Parathyroid adenoma (tissue), 2 donors: ENCODE results near the gene FARSA.
A peak's percentile ranks its signal among the peaks of the same experiment; 100 is the strongest.

Experiments used
- H2AFZ ChIP-seq: fragments of 300-600 bp; sonication (generic); one replicate; pipeline ENCODE4 v1.7.0; 2017; ENCODE audit warnings: antibody characterized with exemption, mild to moderate bottlenecking
- H3K27ac ChIP-seq: fragments of 300-600 bp; sonication (generic); one replicate; pipeline ENCODE4 v1.7.0; 2017
- H3K27me3 ChIP-seq: fragments of 300-600 bp; sonication (generic); one replicate; pipeline ENCODE4 v1.7.0; 2017; ENCODE audit warnings: low read length; ENCODE audit not compliant: control insufficient read depth, insufficient read depth
- H3K36me3 ChIP-seq: fragments of 300-600 bp; sonication (generic); one replicate; pipeline ENCODE4 v1.7.0; 2017; ENCODE audit warnings: low read length; ENCODE audit not compliant: control insufficient read depth, insufficient read depth
- H3K4me1 ChIP-seq: fragments of 300-600 bp; sonication (generic); one replicate; pipeline ENCODE4 v1.7.0; 2017; ENCODE audit warnings: control low read depth
- H3K4me2 ChIP-seq: fragments of 300-600 bp; sonication (generic); one replicate; pipeline ENCODE4 v1.7.0; 2017; ENCODE audit warnings: low read length
- H3K4me3 ChIP-seq: fragments of 300-600 bp; sonication (generic); one replicate; pipeline ENCODE4 v1.7.0; 2017; ENCODE audit warnings: low read depth, low read length
- H3K79me2 ChIP-seq: fragments of 300-600 bp; sonication (generic); one replicate; pipeline ENCODE4 v1.7.0; 2017; ENCODE audit warnings: control low read depth
- H3K9ac ChIP-seq: fragments of 300-600 bp; sonication (generic); one replicate; pipeline ENCODE4 v1.7.0; 2017; ENCODE audit warnings: mild to moderate bottlenecking
- H3K9me3 ChIP-seq: fragments of 300-600 bp; sonication (generic); one replicate; pipeline ENCODE4 v1.7.0; 2017; ENCODE audit warnings: low read length; ENCODE audit not compliant: control insufficient read depth
- TF ChIP-seq, protein P1 (sequence below): fragments of 300-600 bp; sonication (generic); IDR thresholded peaks from one replicate; pipeline ENCODE4 v1.7.0; 2017; ENCODE audit warnings: antibody characterized with exemption, mild to moderate bottlenecking
- donor health status: primary hyperparathyroidism.

Gene FARSA

GRCh38 chr19:12882589-12882988, 50.9 kb downstream of the FARSA start:
- Histone ChIP-seq H3K27me3 (no peaks in the 10 kb centered on the region), H2AFZ (no peak overlapping the region), H3K79me2 (no peaks in the 10 kb centered on the region), H3K4me1 (no peaks in the 10 kb centered on the region), H3K9ac (no peak overlapping the region), H3K9me3 (no peaks in the 10 kb centered on the region), H3K36me3 (no peaks in the 10 kb centered on the region), H3K4me2 (no peak overlapping the region), H3K4me3 (no peak overlapping the region), H3K27ac (no peak overlapping the region)
- TF ChIP-seq, protein P1, sequence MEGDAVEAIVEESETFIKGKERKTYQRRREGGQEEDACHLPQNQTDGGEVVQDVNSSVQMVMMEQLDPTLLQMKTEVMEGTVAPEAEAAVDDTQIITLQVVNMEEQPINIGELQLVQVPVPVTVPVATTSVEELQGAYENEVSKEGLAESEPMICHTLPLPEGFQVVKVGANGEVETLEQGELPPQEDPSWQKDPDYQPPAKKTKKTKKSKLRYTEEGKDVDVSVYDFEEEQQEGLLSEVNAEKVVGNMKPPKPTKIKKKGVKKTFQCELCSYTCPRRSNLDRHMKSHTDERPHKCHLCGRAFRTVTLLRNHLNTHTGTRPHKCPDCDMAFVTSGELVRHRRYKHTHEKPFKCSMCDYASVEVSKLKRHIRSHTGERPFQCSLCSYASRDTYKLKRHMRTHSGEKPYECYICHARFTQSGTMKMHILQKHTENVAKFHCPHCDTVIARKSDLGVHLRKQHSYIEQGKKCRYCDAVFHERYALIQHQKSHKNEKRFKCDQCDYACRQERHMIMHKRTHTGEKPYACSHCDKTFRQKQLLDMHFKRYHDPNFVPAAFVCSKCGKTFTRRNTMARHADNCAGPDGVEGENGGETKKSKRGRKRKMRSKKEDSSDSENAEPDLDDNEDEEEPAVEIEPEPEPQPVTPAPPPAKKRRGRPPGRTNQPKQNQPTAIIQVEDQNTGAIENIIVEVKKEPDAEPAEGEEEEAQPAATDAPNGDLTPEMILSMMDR = no peak

DNA sequence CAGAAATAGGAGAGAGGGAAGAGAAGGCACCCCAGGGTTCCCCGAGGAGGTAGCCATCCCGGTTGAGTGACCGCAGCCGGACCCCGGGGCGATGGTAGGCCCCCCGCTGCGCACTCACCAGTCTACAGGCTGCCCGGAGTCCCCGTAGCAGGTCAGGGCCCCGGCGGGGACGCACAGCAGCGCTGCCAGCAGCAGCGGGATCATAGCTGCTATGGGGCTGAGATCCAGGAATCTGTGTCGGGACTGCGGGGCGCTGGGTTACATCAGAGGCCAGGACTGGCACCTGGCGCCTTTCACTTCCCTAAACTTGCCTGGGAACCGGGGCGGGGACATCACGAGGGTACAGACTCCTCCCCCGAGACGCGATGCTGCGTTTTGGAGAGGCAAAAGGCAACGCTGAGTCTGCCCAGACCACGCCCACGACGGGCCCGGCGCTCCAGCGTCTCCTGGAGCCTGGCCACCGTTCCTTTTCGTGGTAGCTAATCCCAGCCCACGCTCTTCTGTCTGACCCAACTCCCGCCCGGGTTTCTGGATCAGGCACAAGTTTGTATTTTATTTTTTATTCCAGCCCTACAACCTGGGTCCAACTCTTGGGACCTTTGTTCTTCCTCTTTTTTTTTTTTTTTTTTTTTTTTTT, 52.2 kb downstream of the FARSA start, which contains the start of gene DNASE2:
DNASE2 (minus strand) TSS at position 278 of the 637 bp plus-strand sequence; CDS start at position 204, 74 bp downstream.
- Histone ChIP-seq H3K4me2 (peak within 1 kb of the TSS; percentile 63), H3K27me3 (no peaks in the 10 kb centered on the region), H3K9me3 (no peaks in the 10 kb centered on the region), H3K27ac (peak within 1 kb of the TSS; percentile 72), H3K79me2 (no peaks in the 10 kb centered on the region), H3K9ac (no peak within 1 kb of the TSS), H3K36me3 (no peaks in the 10 kb centered on the region), H3K4me1 (no peaks in the 10 kb centered on the region), H3K4me3 (peak within 1 kb of the TSS; percentile 82), H2AFZ (peak within 1 kb of the TSS; percentile 89)
- TF ChIP-seq, protein P1 = no peak

DNA sequence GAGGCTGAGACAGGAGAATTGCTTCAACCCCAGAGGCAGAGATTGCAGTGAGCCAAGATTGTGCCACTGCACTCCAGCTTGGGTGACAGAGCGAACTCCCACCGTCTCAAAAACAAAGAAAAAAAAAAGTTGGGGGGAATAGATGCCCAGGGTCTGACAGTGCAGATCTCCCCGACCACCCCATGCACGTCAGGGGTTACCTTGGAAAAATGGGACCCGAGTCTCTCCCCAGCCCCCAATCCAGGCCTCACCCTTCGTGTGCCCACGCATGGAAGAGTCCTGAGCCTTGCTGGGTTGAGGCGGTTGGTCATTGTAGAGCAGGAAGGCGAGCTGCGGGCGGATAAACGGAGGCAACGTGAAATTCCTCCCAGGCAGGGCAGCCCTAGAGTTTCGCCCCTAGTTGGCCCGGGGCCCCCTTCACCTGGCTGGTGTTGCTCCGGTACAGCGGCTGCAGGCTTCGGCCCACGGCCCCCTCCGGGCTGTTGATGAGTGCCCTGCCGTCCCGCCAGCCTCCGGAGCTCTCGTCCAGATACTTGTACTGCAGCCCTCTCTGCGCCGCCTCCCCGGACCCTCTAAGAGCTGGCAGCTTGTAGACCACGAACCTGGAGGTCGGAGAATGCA, 52.9 kb downstream of the FARSA start:
- Histone ChIP-seq H3K4me3 (peak overlapping the region; percentile 82), H3K27me3 (no peaks in the 10 kb centered on the region), H3K4me2 (peak overlapping the region; percentile 63), H3K9ac (no peak overlapping the region), H3K79me2 (no peaks in the 10 kb centered on the region), H3K27ac (peak overlapping the region; percentile 72), H2AFZ (peak overlapping the region; percentile 89), H3K9me3 (no peaks in the 10 kb centered on the region), H3K36me3 (no peaks in the 10 kb centered on the region), H3K4me1 (no peaks in the 10 kb centered on the region)
- TF ChIP-seq, protein P1 = no peak

- H3K4me1 ChIP-seq = no peaks in the 10 kb centered on the region
- no peak overlapping the region for H3K4me3 ChIP-seq
- TF ChIP-seq, protein P1 = no peak
- no peak overlapping the region for H2AFZ ChIP-seq
- H3K4me2 ChIP-seq = no peak overlapping the region
- H3K9ac ChIP-seq = no peak overlapping the region
- H3K79me2 ChIP-seq = no peaks in the 10 kb centered on the region
- H3K27ac ChIP-seq = no peak overlapping the region
- no peaks in the 10 kb centered on the region for H3K27me3 ChIP-seq
- no peaks in the 10 kb centered on the region for H3K36me3 ChIP-seq
- no peaks in the 10 kb centered on the region for H3K9me3 ChIP-seq
Measured at GRCh38 chr19:12875086-12875485, 58.4 kb downstream of the FARSA start.
